Measurements from ENCODE around the gene PNMT. TPM values are rescaled to one million over a fixed set of nuclear protein-coding genes. Genes with fewer than 3 reads are reported as not detected.
"Not testable (repeated sequence)": the region's sequence is repeated elsewhere in the genome, so short reads cannot be mapped to it uniquely, and the experiment has no call there.

The PNMT gene
- total RNA-seq, 4 donors from 2014 or later = 0.80 to 48.3 (median 1.3) TPM

- no peak for DNase-seq
- Histone ChIP-seq H3K36me3 (no peaks in the 10 kb centered on the region), H3K9me3 (no peaks in the 10 kb centered on the region), H3K4me3 (no peak overlapping the region), H3K27me3 (peaks cover 2% of the 10 kb centered on the region), H3K4me1 (peaks cover 0 to 19% (median 11%) of the 10 kb centered on the region in 4 donors), H3K27ac (peak overlapping the region; percentile 1 to 71 (median 38))
- no peak for TF ChIP-seq POLR2AphosphoS5 (IDR thresholded peaks at IDR 0.05)
- no peak for TF ChIP-seq POLR2A (IDR thresholded peaks at IDR 0.05)
- TF ChIP-seq EP300 (IDR thresholded peaks at IDR 0.05; ENCODE audit: low read depth) = no peak
- no peak for TF ChIP-seq CTCF (IDR thresholded peaks at IDR 0.05)
- 91 to 100% methylated on average over 2 of the region's 2 CpGs for WGBS, 2 donors (ENCODE audit: low coverage in 1 of 2)
- intact Hi-C loops (cut with DNase I; ENCODE audit: low total_unique reads) (no loop called here), in situ Hi-C loops (cut with MboI; ENCODE audit: low pct_ligation_motif_present in 1 of 4, low pct_unique_long_range_greater_than_20kb in 1 of 4, low sequenced_read_pairs in 3 of 4) (no loop called here)
Measured at GRCh38 chr17:39695089-39695474, 26.8 kb downstream of the PNMT start.

DNA sequence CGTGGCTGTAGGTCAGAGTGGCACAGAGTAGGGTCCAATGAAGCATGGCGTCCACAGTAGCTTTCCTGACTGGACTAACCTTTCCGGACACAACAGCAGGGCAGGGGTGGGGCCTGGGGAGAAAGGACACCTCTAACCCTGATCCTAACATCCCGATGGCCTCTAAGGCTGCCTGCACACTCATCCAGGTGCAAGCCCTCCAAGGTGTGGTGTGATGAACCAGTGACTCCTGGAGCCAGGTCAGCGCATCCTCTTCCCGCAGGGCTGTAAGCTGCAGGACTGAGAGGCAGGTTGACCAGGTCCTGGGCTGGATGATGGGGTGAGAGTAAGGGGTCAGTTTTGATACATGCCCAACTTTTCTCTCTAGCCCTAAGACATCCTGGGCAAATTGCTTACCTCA is 28.5 kb downstream of the PNMT start:
- intact Hi-C loops (cut with DNase I; ENCODE audit: low total_unique reads) = no loop called here
- H3K27ac ChIP-seq = no peak overlapping the region
- no peak for DNase-seq
- in situ Hi-C loops (cut with MboI; ENCODE audit: low pct_ligation_motif_present in 1 of 4, low pct_unique_long_range_greater_than_20kb in 1 of 4, low sequenced_read_pairs in 3 of 4) = no loop called here
- no peaks in the 10 kb centered on the region for H3K9me3 ChIP-seq
- TF ChIP-seq POLR2A (IDR thresholded peaks at IDR 0.05) = no peak
- TF ChIP-seq EP300 (IDR thresholded peaks at IDR 0.05; ENCODE audit: low read depth) = no peak
- TF ChIP-seq CTCF (IDR thresholded peaks at IDR 0.05) = no peak
- TF ChIP-seq POLR2AphosphoS5 (IDR thresholded peaks at IDR 0.05) = no peak
- H3K27me3 ChIP-seq = peaks cover 4% of the 10 kb centered on the region
- 85% methylated on average over 6 of the region's 6 CpGs; no CpG with 5 or more reads in 1 of the 2 donors for WGBS, 2 donors (ENCODE audit: low coverage in 1 of 2)
- H3K36me3 ChIP-seq = no peaks in the 10 kb centered on the region
- peaks cover 5 to 20% (median 12%) of the 10 kb centered on the region in 4 donors for H3K4me1 ChIP-seq
- H3K4me3 ChIP-seq = no peak overlapping the region

GRCh38 chr17:39697961-39698360 is 29.7 kb downstream of the PNMT start:
- Histone ChIP-seq H3K27me3 (peaks cover 4% of the 10 kb centered on the region), H3K4me3 (no peak overlapping the region), H3K36me3 (no peaks in the 10 kb centered on the region), H3K9me3 (no peaks in the 10 kb centered on the region), H3K27ac (no peak overlapping the region), H3K4me1 (peaks cover 17 to 32% (median 23%) of the 10 kb centered on the region in 4 donors)
- intact Hi-C loops (cut with DNase I; ENCODE audit: low total_unique reads) = no loop called here
- in situ Hi-C loops (cut with MboI; ENCODE audit: low pct_ligation_motif_present in 1 of 4, low pct_unique_long_range_greater_than_20kb in 1 of 4, low sequenced_read_pairs in 3 of 4) = no loop called here
- 94 to 100% methylated on average over 3 to 5 of the region's 5 CpGs for WGBS, 2 donors (ENCODE audit: low coverage in 1 of 2)
- TF ChIP-seq POLR2AphosphoS5 (IDR thresholded peaks at IDR 0.05) = no peak
- no peak for TF ChIP-seq POLR2A (IDR thresholded peaks at IDR 0.05)
- no peak for TF ChIP-seq EP300 (IDR thresholded peaks at IDR 0.05; ENCODE audit: low read depth)
- TF ChIP-seq CTCF (IDR thresholded peaks at IDR 0.05) = no peak
- DNase-seq = no peak

- Histone ChIP-seq H3K27ac (peak overlapping the region; percentile 90 to 95 (median 92)), H3K4me3 (peak overlapping the region; percentile 67 to 85 (median 67)), H3K4me1 (peaks cover 26 to 45% (median 35%) of the 10 kb centered on the region in 4 donors)
- intact Hi-C loops (cut with DNase I; ENCODE audit: low total_unique reads); H3K36me3 ChIP-seq; H3K27me3 ChIP-seq; in situ Hi-C loops (cut with MboI; ENCODE audit: low pct_ligation_motif_present in 1 of 4, low pct_unique_long_range_greater_than_20kb in 1 of 4, low sequenced_read_pairs in 3 of 4); H3K9me3 ChIP-seq; DNase-seq: not testable (repeated sequence)
- WGBS, 2 donors (ENCODE audit: low coverage in 1 of 2) = 47 to 59% methylated on average over 4 to 11 of the region's 11 CpGs
- peak in 1 of 5 experiments; percentile 5 for TF ChIP-seq CTCF (IDR thresholded peaks at IDR 0.05)
Measured at GRCh38 chr17:39699157-39699817, 31.0 kb downstream of the PNMT start.

All from transverse colon (tissue), 4 donors.